GM06990 (cell line): ENCODE results near the gene GIMAP8.

Experiments used
- DNase-seq: peaks from one replicate; pipeline ENCODE4 v3.0.0-alpha.2; 2011; ENCODE audit not compliant: insufficient read length; ENCODE audit errors: extremely low read depth
- H3K27me3 ChIP-seq: replicated peaks from 2 replicates; pipeline ENCODE4 v1.6.0; 2011; ENCODE audit warnings: low read length; ENCODE audit not compliant: control insufficient read depth, insufficient read depth
- H3K36me3 ChIP-seq: 2 replicates; pipeline ENCODE4 v1.5.1; 2011; ENCODE audit warnings: low read length; ENCODE audit not compliant: control insufficient read depth, insufficient read depth
- H3K4me3 ChIP-seq: replicated peaks from 2 replicates; pipeline ENCODE4 v1.5.1; 2011; ENCODE audit warnings: low read depth, mild to moderate bottlenecking, control low read depth, low read length
- TF ChIP-seq, protein P1 (sequence below): IDR thresholded peaks from 2 replicates; pipeline ENCODE4 v1.5.1; 2011; ENCODE audit warnings: low read length, control low read depth, mild to moderate bottlenecking, inconsistent platforms; ENCODE audit not compliant: insufficient read depth, poor library complexity, severe bottlenecking

Gene GIMAP8

DNA sequence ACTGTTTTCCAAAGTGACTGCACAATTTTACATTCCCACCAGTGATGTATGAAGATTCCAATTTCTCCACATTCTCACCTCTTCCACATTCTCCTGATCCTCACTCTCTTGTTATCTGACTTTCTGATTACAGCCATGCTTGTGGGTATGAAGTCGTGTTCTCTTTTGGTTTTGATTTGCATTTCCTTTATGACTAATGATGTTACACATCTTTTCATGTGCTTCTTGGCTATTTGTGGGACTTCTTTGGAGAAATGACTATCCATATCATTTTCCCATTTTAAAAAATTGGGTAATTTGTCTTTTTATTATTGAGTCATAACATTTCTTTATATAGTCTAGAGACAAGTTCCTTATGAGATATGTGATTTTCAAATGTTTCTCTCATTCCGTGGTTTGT is 10.5 kb upstream of the GIMAP8 start:
- TF ChIP-seq, protein P1, sequence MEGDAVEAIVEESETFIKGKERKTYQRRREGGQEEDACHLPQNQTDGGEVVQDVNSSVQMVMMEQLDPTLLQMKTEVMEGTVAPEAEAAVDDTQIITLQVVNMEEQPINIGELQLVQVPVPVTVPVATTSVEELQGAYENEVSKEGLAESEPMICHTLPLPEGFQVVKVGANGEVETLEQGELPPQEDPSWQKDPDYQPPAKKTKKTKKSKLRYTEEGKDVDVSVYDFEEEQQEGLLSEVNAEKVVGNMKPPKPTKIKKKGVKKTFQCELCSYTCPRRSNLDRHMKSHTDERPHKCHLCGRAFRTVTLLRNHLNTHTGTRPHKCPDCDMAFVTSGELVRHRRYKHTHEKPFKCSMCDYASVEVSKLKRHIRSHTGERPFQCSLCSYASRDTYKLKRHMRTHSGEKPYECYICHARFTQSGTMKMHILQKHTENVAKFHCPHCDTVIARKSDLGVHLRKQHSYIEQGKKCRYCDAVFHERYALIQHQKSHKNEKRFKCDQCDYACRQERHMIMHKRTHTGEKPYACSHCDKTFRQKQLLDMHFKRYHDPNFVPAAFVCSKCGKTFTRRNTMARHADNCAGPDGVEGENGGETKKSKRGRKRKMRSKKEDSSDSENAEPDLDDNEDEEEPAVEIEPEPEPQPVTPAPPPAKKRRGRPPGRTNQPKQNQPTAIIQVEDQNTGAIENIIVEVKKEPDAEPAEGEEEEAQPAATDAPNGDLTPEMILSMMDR, result no peak
- no peak for DNase-seq
- Histone ChIP-seq H3K4me3 (no peak overlapping the region), H3K27me3 (no peaks in the 10 kb centered on the region), H3K36me3 (peaks cover 20% of the 10 kb centered on the region)

DNA sequence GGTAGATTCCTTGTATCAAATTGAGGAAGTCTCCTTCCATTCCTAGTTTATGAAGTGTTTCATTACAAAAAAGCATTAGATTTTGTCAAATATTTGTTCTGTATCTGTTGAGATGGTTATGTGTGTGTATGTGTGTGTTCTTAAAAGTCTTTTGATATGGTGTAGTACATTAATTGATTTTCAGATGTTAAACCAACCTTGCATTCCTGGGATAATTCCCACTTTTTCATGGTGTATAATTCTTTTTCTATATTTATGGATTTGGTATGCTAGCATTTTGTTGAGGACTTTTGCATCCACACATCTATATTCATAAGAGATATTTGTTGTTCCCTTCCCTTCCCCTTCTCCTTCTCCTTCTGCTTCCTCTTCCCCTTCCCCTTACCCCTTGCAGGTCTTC is 8.9 kb upstream of the GIMAP8 start:
- DNase-seq, result no peak
- TF ChIP-seq, protein P1, result no peak
- no peak overlapping the region for H3K4me3 ChIP-seq
- no peaks in the 10 kb centered on the region for H3K27me3 ChIP-seq
- H3K36me3 ChIP-seq, result peaks cover 24% of the 10 kb centered on the region

DNA sequence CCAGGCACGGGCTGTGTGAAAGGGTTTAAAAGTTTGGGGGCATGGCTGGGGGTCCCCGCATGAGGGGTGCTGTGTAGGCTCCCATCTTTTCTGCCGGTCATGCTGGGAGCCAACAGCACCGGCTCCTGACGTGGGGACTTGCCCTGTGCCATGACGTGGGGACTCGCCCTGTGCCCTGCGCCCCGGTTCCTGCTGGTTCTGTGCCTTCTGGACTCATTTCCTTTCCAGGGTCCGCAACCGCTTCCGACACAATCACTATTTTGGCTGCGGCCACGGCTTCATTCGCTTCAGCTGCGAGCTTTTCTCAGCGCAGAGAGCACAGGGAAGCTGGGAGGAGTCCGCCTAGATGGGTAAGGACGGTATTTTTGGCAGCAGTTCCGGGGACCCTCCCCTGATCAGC is 7.6 kb upstream of the GIMAP8 start:
- TF ChIP-seq, protein P1, result no peak
- H3K27me3 ChIP-seq, result no peaks in the 10 kb centered on the region

DNA sequence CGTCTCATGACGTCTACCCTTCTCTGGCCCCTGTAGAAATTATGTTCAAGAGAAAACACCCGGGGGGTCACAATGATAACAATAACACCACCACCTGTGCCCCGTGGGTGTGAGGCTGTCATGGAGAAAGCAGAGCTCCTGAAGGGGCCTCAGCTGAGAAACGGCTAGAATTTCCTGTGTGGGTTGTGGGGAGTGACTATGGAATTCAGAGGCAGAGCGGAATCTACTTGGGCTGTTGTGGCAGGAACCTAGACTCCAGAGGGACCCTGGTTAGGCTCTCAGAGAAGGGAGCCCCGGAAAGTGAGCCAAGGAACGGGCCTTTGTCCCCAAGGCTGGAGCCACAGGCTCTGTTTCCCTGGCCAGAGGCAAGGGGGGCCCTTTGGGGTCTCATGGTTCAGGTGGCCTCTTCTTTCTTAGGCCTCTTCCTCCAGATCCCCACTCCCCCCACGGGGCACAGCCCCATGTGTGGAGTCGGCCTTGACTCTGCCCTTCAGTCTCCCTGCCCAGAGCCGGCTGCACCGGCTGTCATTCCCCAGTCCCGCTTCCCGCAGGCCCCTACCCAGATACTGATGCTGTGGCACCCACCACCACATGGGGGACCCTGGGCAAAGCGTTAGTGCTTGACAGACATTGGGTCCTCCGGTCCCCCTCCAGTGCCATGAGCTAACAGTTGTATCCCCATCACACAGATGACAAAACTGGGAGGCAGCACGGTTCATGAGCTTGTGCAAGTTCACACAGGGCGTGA is 6.5 kb upstream of the GIMAP8 start:
- H3K36me3 ChIP-seq, result peaks cover 24% of the 10 kb centered on the region
- no peak overlapping the region for H3K4me3 ChIP-seq
- H3K27me3 ChIP-seq, result no peaks in the 10 kb centered on the region
- TF ChIP-seq, protein P1, result no peak
- no peak for DNase-seq

More for the DNA sequence above, 7.6 kb upstream of the GIMAP8 start:
- no peak for DNase-seq
- peaks cover 24% of the 10 kb centered on the region for H3K36me3 ChIP-seq
- no peak overlapping the region for H3K4me3 ChIP-seq

DNA sequence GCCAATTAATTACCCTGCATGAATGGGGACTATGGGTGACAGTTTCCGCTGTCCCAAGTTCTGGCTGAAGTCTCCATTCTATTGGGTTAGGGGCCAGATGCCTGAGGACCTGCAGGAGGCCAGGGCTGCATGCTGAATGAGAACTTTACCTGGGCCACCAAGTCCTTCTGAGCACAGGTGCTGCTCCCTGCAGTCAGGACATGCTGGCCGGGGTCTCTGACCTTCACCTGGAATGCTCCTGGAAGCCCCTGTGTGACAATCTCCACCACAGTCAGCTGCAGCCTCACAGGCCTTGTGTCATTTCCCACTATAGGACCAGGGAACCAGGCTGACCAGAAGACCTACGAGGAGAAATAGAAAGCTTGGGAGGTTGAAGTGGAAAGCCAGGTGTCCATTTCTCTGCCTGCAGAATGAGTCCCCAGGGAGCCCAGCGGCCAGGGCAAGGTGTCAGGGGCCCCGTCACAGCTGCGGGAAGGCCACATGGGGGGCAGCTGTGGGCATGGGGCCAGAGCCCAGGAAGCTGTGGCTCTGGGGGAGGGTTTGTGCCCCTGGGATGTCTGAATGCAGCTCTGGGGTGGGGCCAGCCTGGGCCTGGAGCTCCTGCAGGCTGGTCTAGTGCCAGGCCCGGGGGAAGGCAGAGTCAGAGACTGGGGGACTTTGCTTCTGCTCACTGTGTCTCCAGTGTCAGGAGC is 5.6 kb upstream of the GIMAP8 start:
- Histone ChIP-seq H3K4me3 (no peak overlapping the region), H3K27me3 (no peaks in the 10 kb centered on the region), H3K36me3 (peaks cover 24% of the 10 kb centered on the region)
- DNase-seq, result no peak
- TF ChIP-seq, protein P1, result no peak
